GM12878 (cell line): ENCODE data around the gene PTEN. TPM values are rescaled to one million over a fixed set of nuclear protein-coding genes. Genes with fewer than 3 reads are reported as not detected.

Experiments
- ATAC-seq: fragments of 200-7000 bp; cut with Tn5 transposase; 3 replicates; pipeline ENCODE4 v1.9.1; 2020; ENCODE audit warnings: mild to moderate bottlenecking, moderate library complexity
- BruUV-seq: library from RNA; stranded (reverse); fragments of 400-500 nt; replicated peaks from 2 replicates; lab custom pipeline; 2021; lab: Mats Ljungman, UMichigan
- CTCF ChIA-PET: fragments of 300-600 bp; sonication (Branson Sonifier 250); formaldehyde crosslinking; extraction: SDS; loops from one replicate; lab custom pipeline; 2021; ENCODE audit warnings: inconsistent platforms; lab: Yijun Ruan, JAX
- POLR2A ChIA-PET: fragments of 350-600 bp; formaldehyde crosslinking; extraction: SDS; loops from one replicate; lab custom pipeline; 2021; ENCODE audit warnings: inconsistent platforms; lab: Charles Lee
- RAD21 ChIA-PET: fragments of 300-600 bp; sonication (Branson Sonifier 250); formaldehyde crosslinking; loops from one replicate; lab custom pipeline; 2023; ENCODE audit warnings: antibody characterized with exemption; ENCODE audit not compliant: unreplicated experiment; lab: Charles Lee
- SMC1A ChIA-PET: fragments of 300-600 bp; sonication (Branson Sonifier 250); formaldehyde crosslinking; loops from one replicate; lab custom pipeline; 2023; ENCODE audit not compliant: unreplicated experiment, uncharacterized antibody; lab: Charles Lee
- DNase-seq: peaks from one replicate; pipeline ENCODE4 v3.0.0-alpha.2; 2011; ENCODE audit warnings: low read depth, low spot score
- FAIRE-seq: peaks from 3 replicates; lab custom pipeline; 2011; peaks lifted over from hg19 to GRCh38; lab: Jason Lieb, UNC
- H2AFZ ChIP-seq: 2 replicates; pipeline ENCODE4 v1.6.0; 2011; ENCODE audit warnings: low read depth, low read length, control low read depth; ENCODE audit not compliant: control insufficient read depth
- H3K27ac ChIP-seq: 2 replicates; pipeline ENCODE4 v1.5.1; 2011; ENCODE audit warnings: control low read depth; ENCODE audit not compliant: control insufficient read depth, insufficient read depth
- H3K27me3 ChIP-seq, 2 experiments: replicated peaks in 1 of 2; 2 replicates each; pipeline versions ENCODE4 v1.6.0 to v1.6.1; 2011; ENCODE audit warnings: low read length in 1 of 2; ENCODE audit not compliant: control insufficient read depth in 2 of 2, insufficient read depth in 2 of 2
- H3K36me3 ChIP-seq, 2 experiments: 2 replicates each; pipeline ENCODE4 v1.5.1; 2011; ENCODE audit warnings: low read length in 1 of 2; ENCODE audit not compliant: control insufficient read depth in 2 of 2, insufficient read depth in 2 of 2
- H3K4me1 ChIP-seq: 2 replicates; pipeline ENCODE4 v1.6.1; 2011; ENCODE audit warnings: mild to moderate bottlenecking, low read length, moderate library complexity, mixed read lengths; ENCODE audit not compliant: control insufficient read depth, insufficient read depth
- H3K4me2 ChIP-seq: 2 replicates; pipeline ENCODE4 v1.6.0; 2011; ENCODE audit warnings: control low read depth; ENCODE audit not compliant: control insufficient read depth, insufficient read depth
- H3K4me3 ChIP-seq: fragments of 200-600 bp; sonication (generic); 2 replicates; pipeline ENCODE4 v1.5.1; 2016
- H3K79me2 ChIP-seq: 2 replicates; pipeline ENCODE4 v1.6.0; 2011; ENCODE audit warnings: low read length; ENCODE audit not compliant: control insufficient read depth, insufficient read depth
- H3K9ac ChIP-seq: 2 replicates; pipeline ENCODE4 v1.8.0; 2011; ENCODE audit warnings: low read length, control low read depth, mixed read lengths; ENCODE audit not compliant: control insufficient read depth, insufficient read depth
- H3K9me3 ChIP-seq: replicated peaks from 3 replicates; pipeline ENCODE4 v1.5.1; 2011; ENCODE audit warnings: mild to moderate bottlenecking, low read length; ENCODE audit not compliant: control insufficient read depth, insufficient read depth
- H4K20me1 ChIP-seq: 2 replicates; pipeline ENCODE4 v1.6.0; 2011; ENCODE audit not compliant: control insufficient read depth, insufficient read depth
- BMI1 ChIP-seq: fragments of 450-650 bp; IDR thresholded peaks from 2 replicates; pipeline ENCODE4 v1.6.1; 2016; ENCODE audit warnings: mild to moderate bottlenecking, moderate library complexity, borderline replicate concordance
- CTCF ChIP-seq, 3 experiments: IDR thresholded peaks in 2 of 3; conservative IDR thresholded peaks in 1 of 3; 2 replicates each; pipeline ENCODE4 v1.5.1; 2011; ENCODE audit warnings: low read depth in 3 of 3, low read length in 3 of 3, mild to moderate bottlenecking in 3 of 3, control low read depth in 2 of 3, moderate library complexity in 2 of 3, inconsistent platforms in 1 of 3, mixed read lengths in 1 of 3; ENCODE audit not compliant: control insufficient read depth in 2 of 3, insufficient read depth in 1 of 3; ENCODE audit errors: extremely low read depth in 1 of 3
- IKZF1 ChIP-seq: fragments of 450-650 bp; conservative IDR thresholded peaks from 2 replicates; pipeline ENCODE4 v1.6.1; 2017; ENCODE audit warnings: antibody characterized with exemption, mild to moderate bottlenecking
- PRDM15 ChIP-seq: fragments of 450-650 bp; formaldehyde crosslinking; IDR thresholded peaks from 2 replicates; pipeline ENCODE4 v1.4.0; 2020; ENCODE audit warnings: mild to moderate bottlenecking, moderate library complexity
- SMARCA5 ChIP-seq: fragments of 450-650 bp; IDR thresholded peaks from 2 replicates; pipeline ENCODE4 v1.6.1; 2017; ENCODE audit warnings: mild to moderate bottlenecking
- TARDBP ChIP-seq: IDR thresholded peaks from 2 replicates; pipeline ENCODE4 v1.6.1; 2016; ENCODE audit warnings: borderline replicate concordance
- TBL1XR1 ChIP-seq: IDR thresholded peaks from 2 replicates; pipeline ENCODE4 v1.6.1; 2012; ENCODE audit warnings: low read depth, low read length, improper control_type of control experiment
- TCF12 ChIP-seq: IDR thresholded peaks from 2 replicates; pipeline ENCODE4 v1.6.1; 2011; ENCODE audit warnings: low read depth, mild to moderate bottlenecking, low read length
- TCF3 ChIP-seq: IDR thresholded peaks from 2 replicates; pipeline ENCODE4 v1.6.1; 2012; ENCODE audit warnings: low read depth, mild to moderate bottlenecking, low read length, borderline replicate concordance; ENCODE audit not compliant: insufficient read depth
- WGBS: methylation state at CpG from one replicate; pipeline ENCODE4 v1.1.6; 2016; ENCODE audit warnings: low lambda C conversion rate; ENCODE audit not compliant: insufficient replicate concordance, insufficient coverage; ENCODE audit errors: missing lambda C conversion rate; 5-methylcytosine and 5-hydroxymethylcytosine counted together
- in situ Hi-C: fragments of 300-500 bp; cut with MboI; formaldehyde crosslinking; loops from 9 replicates; pipeline ENCODE4 v1.14.3; 2018; ENCODE audit warnings: mixed read lengths
- intact Hi-C: fragments of 100-400 bp; cut with micrococcal nuclease; formaldehyde crosslinking; loops from one replicate; pipeline ENCODE4 v1.14.2; 2022; ENCODE audit not compliant: unreplicated experiment
- polyA plus RNA-seq, 11 experiments: library from polyadenylated mRNA; depleted of rRNA in 4 of 11; unstranded in 6 of 11; stranded (reverse) in 5 of 11; fragments of >200 nt; fragmentation: Nextera tagmentation in 4 of 11; fragmentation: Illumina TruSeq in 1 of 11; extraction: Ambion mirVana in 4 of 11; extraction: Trizol in 1 of 11; gene quantifications; 1 replicate in 1 of 11; 2 replicates in 10 of 11; pipeline versions ENCODE4 v1.2.1 to v1.2.3, GENCODE V29; 2011 to 2016; ENCODE audit warnings: inconsistent platforms in 2 of 11, missing spikeins in 2 of 11, low read depth in 1 of 11
- total RNA-seq, 4 experiments: library from RNA; depleted of rRNA in 3 of 4; stranded (reverse); fragments of >200 nt in 3 of 4; fragmentation: Illumina TruSeq in 1 of 4; extraction: Trizol in 1 of 4; gene quantifications; 2 replicates each; pipeline versions ENCODE4 v1.2.1 to v1.2.3, GENCODE V29; 2013 to 2021

The PTEN gene
- total and polyA plus RNA-seq, 10 of the 15 experiments (the other 5 are each of a cell fraction or from before 2014, with no cell fraction given): 26.1 to 175 (median 58.1) TPM

- CTCF ChIA-PET: interaction anchor here (0.7 to 2.1 kb wide), 5 partner anchors 12 to 1171 kb away, joined by 3 to 14 read pairs (median 4); no protein-coding TSS in a partner anchor
- TF ChIP-seq TCF12 (no peak), CTCF (IDR thresholded peaks at IDR 0.05 in 2 of 3, conservative IDR thresholded peaks at IDR 0.05 in 1 of 3; ENCODE audit: control insufficient read depth in 2 of 3, extremely low read depth in 1 of 3, insufficient read depth in 1 of 3, low read depth in 3 of 3, low read length in 3 of 3) (peak in 2 of 3 experiments; percentile 13 to 18; a peak in 1 of 6 replicates), PRDM15 (no peak), SMARCA5 (no peak), TARDBP (no peak), IKZF1 (no peak), TCF3 (no peak), TBL1XR1 (no peak), BMI1 (no peak)
- H3K27ac ChIP-seq: peak overlapping the region; percentile 98
- 29% methylated on average over 9 of the region's 9 CpGs for WGBS
- DNase-seq: no peak
- H3K4me1 ChIP-seq: peaks cover 4% of the 10 kb centered on the region; the same call in 1 of the 2 replicates
- in situ Hi-C loops (no loop called here), intact Hi-C loops (no loop called here)
- peaks cover 0 to 8% of the 10 kb centered on the region in 2 experiments; a peak in 1 of 4 replicates for H3K36me3 ChIP-seq
- H2AFZ ChIP-seq: no peak overlapping the region
- H4K20me1 ChIP-seq: no peaks in the 10 kb centered on the region
- TSS peak; percentile 51 for BruUV-seq
- no peak for FAIRE-seq
- RAD21 ChIA-PET: interaction anchor here (1.0 to 2.8 kb wide), 5 partner anchors 21 to 570 kb away, joined by 4 to 25 read pairs (median 6); partner anchors contain the start of gene KLLN
- peaks cover 67% of the 10 kb centered on the region for H3K79me2 ChIP-seq
- no peaks in the 10 kb centered on the region for H3K27me3 ChIP-seq
- peak overlapping the region; percentile 94 for H3K4me2 ChIP-seq
- H3K4me3 ChIP-seq: peak overlapping the region; percentile 94
- peak overlapping the region; percentile 98 for H3K9ac ChIP-seq
- H3K9me3 ChIP-seq: no peaks in the 10 kb centered on the region; the same call in 2 of the 3 replicates
- no peak for ATAC-seq
- POLR2A ChIA-PET: interaction anchor here (1.3 to 2.9 kb wide), 2 partner anchors 19 to 23 kb away, joined by 3 to 11 read pairs; no protein-coding TSS in a partner anchor
- SMC1A ChIA-PET: interaction anchor here (0.7 to 2.8 kb wide), 9 partner anchors 11 to 571 kb away, joined by 3 to 21 read pairs (median 4); no protein-coding TSS in a partner anchor
Observed at GRCh38 chr10:87816163-87816897, 47.1 kb upstream of the PTEN start.
